Measurements from ENCODE around the gene LPAR6.

LPAR6 gene

DNA sequence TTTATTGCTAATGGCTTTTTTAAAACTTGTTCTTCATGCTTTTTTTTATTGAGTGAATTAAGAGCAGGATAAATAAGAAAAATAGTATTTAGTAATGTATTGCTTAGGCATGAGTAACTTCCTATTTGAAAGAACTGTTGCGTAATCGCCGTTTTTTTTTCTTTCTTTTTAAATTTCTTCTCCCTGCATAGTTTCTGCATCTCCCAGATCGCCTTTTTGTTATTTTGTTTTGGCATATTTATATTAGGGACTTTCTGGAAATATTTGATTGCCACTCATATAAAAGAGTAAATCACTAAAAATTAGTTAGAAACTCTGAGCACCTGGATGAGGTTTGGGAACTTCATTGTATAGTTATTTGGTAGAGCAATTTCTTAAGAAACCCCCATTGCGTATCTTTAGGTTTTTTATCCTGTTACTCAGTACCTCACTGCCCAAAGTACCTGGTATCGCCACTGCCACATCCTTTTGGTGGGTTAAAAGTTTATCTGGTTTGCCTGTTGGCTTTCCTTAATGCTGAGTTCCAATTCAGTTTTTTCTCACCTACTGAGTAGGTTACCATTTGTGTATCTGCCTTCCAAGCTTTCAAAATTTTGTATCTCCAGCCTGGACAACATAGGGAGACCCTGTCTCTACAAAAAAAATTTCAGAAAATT lies 36.2 kb upstream of the LPAR6 start:
- no peak overlapping the region for H3K23ac ChIP-seq (ENCODE audit: low read length)
- no peak overlapping the region for H2AK5ac ChIP-seq (ENCODE audit: low read length)
- no peak overlapping the region for H4K5ac ChIP-seq (ENCODE audit: low read length)
- no peak for DNase-seq
- no peak overlapping the region for H2BK5ac ChIP-seq (ENCODE audit: low read length)
- H3K4me3 ChIP-seq (ENCODE audit: low read length): no peak overlapping the region
- no peak overlapping the region for H2BK15ac ChIP-seq (replicated peaks; ENCODE audit: low read depth)
- no peaks in the 10 kb centered on the region for H3K79me1 ChIP-seq (ENCODE audit: low read length)
- H3K18ac ChIP-seq (ENCODE audit: low read length): no peak overlapping the region
- H3K79me2 ChIP-seq (ENCODE audit: control insufficient read depth, insufficient read depth, low read length): no peaks in the 10 kb centered on the region
- WGBS (ENCODE audit: extremely low coverage, insufficient coverage, low lambda C conversion rate): no CpG with 5 or more reads among the region's 6 CpGs
- no peak overlapping the region for H3K56ac ChIP-seq (ENCODE audit: low read length)
- no peaks in the 10 kb centered on the region for H3K27me3 ChIP-seq (ENCODE audit: insufficient read depth, low read length, poor library complexity)
- no peak overlapping the region for H3K4me2 ChIP-seq (ENCODE audit: low read length)
- H3K4ac ChIP-seq (ENCODE audit: low read depth, low read length): no peak overlapping the region
- H4K8ac ChIP-seq (ENCODE audit: low read depth, low read length): no peak overlapping the region
- H3K27ac ChIP-seq (ENCODE audit: low read depth, low read length): no peak overlapping the region
- no peak overlapping the region for H3K9ac ChIP-seq (ENCODE audit: low read length)
- H3K36me3 ChIP-seq (ENCODE audit: control insufficient read depth, insufficient read depth, low read length): no peaks in the 10 kb centered on the region
- H3K4me1 ChIP-seq (ENCODE audit: control insufficient read depth, low read depth, low read length): peaks cover 3% of the 10 kb centered on the region
- H2BK120ac ChIP-seq (ENCODE audit: low read depth, low read length): no peak overlapping the region

DNA sequence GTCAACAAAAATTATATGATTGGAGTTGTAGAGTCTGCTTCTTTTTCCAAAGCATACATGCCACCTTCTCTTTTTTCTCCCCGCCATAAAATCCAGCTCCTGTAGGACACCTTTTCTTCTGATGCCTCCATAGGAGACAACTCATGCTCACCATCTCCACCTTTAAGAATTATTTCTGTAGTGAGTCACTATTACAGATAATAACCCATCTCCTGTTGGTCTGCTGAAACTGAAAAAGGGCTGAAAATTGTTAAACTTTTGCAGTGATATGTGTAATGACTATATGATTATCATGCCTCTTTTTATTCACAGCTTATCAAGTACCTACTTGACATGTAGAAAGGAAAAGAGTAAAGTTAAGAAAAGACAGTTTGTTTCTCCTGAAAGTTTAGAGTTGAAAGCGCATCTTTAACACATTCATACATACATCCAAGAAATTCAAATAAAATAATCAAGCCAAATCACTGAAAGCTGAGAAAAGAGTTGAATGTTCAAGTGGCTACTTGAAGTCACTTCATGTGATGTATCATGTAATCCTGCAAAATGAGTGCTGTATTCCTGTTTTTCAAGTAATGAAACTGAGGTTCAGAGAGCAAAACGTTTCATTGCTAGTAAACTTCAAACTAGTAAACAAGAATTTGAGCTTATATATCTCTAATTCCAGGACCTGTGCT lies 35.5 kb upstream of the LPAR6 start:
- Histone ChIP-seq H3K4ac (ENCODE audit: low read depth, low read length) (no peak overlapping the region), H4K5ac (ENCODE audit: low read length) (no peak overlapping the region), H3K4me2 (ENCODE audit: low read length) (no peak overlapping the region), H3K36me3 (ENCODE audit: control insufficient read depth, insufficient read depth, low read length) (no peaks in the 10 kb centered on the region), H3K79me2 (ENCODE audit: control insufficient read depth, insufficient read depth, low read length) (no peaks in the 10 kb centered on the region), H3K4me3 (ENCODE audit: low read length) (no peak overlapping the region), H3K18ac (ENCODE audit: low read length) (no peak overlapping the region), H2BK15ac (replicated peaks; ENCODE audit: low read depth) (no peak overlapping the region), H3K23ac (ENCODE audit: low read length) (no peak overlapping the region), H2BK120ac (ENCODE audit: low read depth, low read length) (no peak overlapping the region), H3K56ac (ENCODE audit: low read length) (no peak overlapping the region), H2AK5ac (ENCODE audit: low read length) (no peak overlapping the region), H3K9ac (ENCODE audit: low read length) (no peak overlapping the region), H3K79me1 (ENCODE audit: low read length) (no peaks in the 10 kb centered on the region), H2BK5ac (ENCODE audit: low read length) (no peak overlapping the region), H4K8ac (ENCODE audit: low read depth, low read length) (no peak overlapping the region), H3K27ac (ENCODE audit: low read depth, low read length) (no peak overlapping the region), H3K4me1 (ENCODE audit: control insufficient read depth, low read depth, low read length) (peaks cover 3% of the 10 kb centered on the region), H3K27me3 (ENCODE audit: insufficient read depth, low read length, poor library complexity) (no peaks in the 10 kb centered on the region)
- DNase-seq: no peak
- no CpG with 5 or more reads among the region's 3 CpGs for WGBS (ENCODE audit: extremely low coverage, insufficient coverage, low lambda C conversion rate)

DNA sequence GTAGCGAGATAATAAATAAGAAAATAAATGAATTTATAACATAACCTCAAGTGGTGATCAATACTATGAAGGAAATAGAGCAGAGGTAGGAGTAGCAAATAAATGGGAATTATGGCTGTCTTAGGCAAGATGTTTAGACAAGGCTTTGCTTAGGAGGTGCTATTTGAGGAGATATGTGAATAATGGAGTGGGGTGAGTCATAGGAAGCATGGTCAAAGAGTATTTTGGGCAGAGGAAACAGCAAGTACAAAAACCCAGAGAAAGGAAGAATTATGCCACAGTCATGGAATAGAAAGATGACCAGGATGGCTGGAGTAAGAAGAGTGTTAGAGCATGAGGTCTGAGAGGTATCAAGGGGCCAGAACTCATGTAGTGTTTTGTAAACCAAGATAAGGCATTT lies 33.6 kb upstream of the LPAR6 start:
- Histone ChIP-seq H3K18ac (ENCODE audit: low read length) (no peak overlapping the region), H3K79me2 (ENCODE audit: control insufficient read depth, insufficient read depth, low read length) (no peaks in the 10 kb centered on the region), H3K4ac (ENCODE audit: low read depth, low read length) (no peak overlapping the region), H3K9ac (ENCODE audit: low read length) (no peak overlapping the region), H3K4me2 (ENCODE audit: low read length) (no peak overlapping the region), H4K5ac (ENCODE audit: low read length) (no peak overlapping the region), H2AK5ac (ENCODE audit: low read length) (no peak overlapping the region), H3K4me3 (ENCODE audit: low read length) (no peak overlapping the region), H4K8ac (ENCODE audit: low read depth, low read length) (no peak overlapping the region), H3K36me3 (ENCODE audit: control insufficient read depth, insufficient read depth, low read length) (no peaks in the 10 kb centered on the region), H2BK15ac (replicated peaks; ENCODE audit: low read depth) (no peak overlapping the region), H3K79me1 (ENCODE audit: low read length) (no peaks in the 10 kb centered on the region), H3K27ac (ENCODE audit: low read depth, low read length) (no peak overlapping the region), H2BK120ac (ENCODE audit: low read depth, low read length) (no peak overlapping the region), H3K4me1 (ENCODE audit: control insufficient read depth, low read depth, low read length) (no peaks in the 10 kb centered on the region), H2BK5ac (ENCODE audit: low read length) (no peak overlapping the region), H3K27me3 (ENCODE audit: insufficient read depth, low read length, poor library complexity) (no peaks in the 10 kb centered on the region), H3K23ac (ENCODE audit: low read length) (no peak overlapping the region), H3K56ac (ENCODE audit: low read length) (no peak overlapping the region)
- DNase-seq: no peak
- WGBS (ENCODE audit: extremely low coverage, insufficient coverage, low lambda C conversion rate): no CpG with 5 or more reads among the region's 1 CpG

DNA sequence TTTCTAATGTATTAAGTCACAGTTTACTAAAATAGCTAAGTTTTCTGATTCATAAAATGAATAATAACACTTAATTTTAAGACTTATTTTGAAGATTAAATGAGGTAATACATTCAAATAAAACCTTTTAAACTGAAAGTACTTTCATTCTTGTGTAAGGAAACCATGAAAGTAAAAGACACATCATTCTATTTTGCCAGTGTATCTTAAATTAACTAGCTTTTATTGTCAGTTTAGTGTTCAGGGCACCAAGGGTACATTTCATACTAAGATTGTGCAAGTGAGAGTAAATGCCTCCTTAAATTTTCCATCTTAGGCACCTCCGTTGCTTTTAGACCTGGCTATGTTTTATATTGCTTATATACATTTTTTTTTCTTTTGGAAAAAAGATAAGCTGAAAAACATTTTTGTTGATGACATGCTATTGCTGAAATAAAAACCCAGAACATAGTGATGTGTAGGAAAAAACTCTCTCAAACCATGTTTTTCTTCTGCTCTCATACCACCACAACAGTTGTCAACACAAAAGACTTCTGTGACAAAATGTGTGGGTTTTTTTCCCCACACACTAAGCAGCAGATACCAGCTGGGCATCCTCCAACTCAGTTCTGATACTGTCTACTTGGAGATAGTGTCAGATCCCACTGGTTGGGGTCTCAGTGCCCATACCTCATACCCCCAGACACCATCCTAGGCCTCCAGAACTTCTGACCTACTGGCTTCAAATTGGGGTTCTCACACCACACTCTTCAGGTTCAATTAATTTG lies 30.7 kb upstream of the LPAR6 start:
- no peaks in the 10 kb centered on the region for H3K79me1 ChIP-seq (ENCODE audit: low read length)
- no peaks in the 10 kb centered on the region for H3K4me1 ChIP-seq (ENCODE audit: control insufficient read depth, low read depth, low read length)
- H4K5ac ChIP-seq (ENCODE audit: low read length): no peak overlapping the region
- H3K56ac ChIP-seq (ENCODE audit: low read length): no peak overlapping the region
- no peak overlapping the region for H3K4me2 ChIP-seq (ENCODE audit: low read length)
- H4K8ac ChIP-seq (ENCODE audit: low read depth, low read length): no peak overlapping the region
- no peak overlapping the region for H3K4me3 ChIP-seq (ENCODE audit: low read length)
- no peaks in the 10 kb centered on the region for H3K36me3 ChIP-seq (ENCODE audit: control insufficient read depth, insufficient read depth, low read length)
- no peak overlapping the region for H3K23ac ChIP-seq (ENCODE audit: low read length)
- H3K79me2 ChIP-seq (ENCODE audit: control insufficient read depth, insufficient read depth, low read length): no peaks in the 10 kb centered on the region
- no CpG with 5 or more reads among the region's 1 CpG for WGBS (ENCODE audit: extremely low coverage, insufficient coverage, low lambda C conversion rate)
- no peaks in the 10 kb centered on the region for H3K27me3 ChIP-seq (ENCODE audit: insufficient read depth, low read length, poor library complexity)
- DNase-seq: no peak
- H2BK5ac ChIP-seq (ENCODE audit: low read length): no peak overlapping the region
- H2BK120ac ChIP-seq (ENCODE audit: low read depth, low read length): no peak overlapping the region
- no peak overlapping the region for H3K18ac ChIP-seq (ENCODE audit: low read length)
- H3K27ac ChIP-seq (ENCODE audit: low read depth, low read length): no peak overlapping the region
- no peak overlapping the region for H3K4ac ChIP-seq (ENCODE audit: low read depth, low read length)
- no peak overlapping the region for H2AK5ac ChIP-seq (ENCODE audit: low read length)
- H2BK15ac ChIP-seq (replicated peaks; ENCODE audit: low read depth): no peak overlapping the region
- H3K9ac ChIP-seq (ENCODE audit: low read length): no peak overlapping the region

DNA sequence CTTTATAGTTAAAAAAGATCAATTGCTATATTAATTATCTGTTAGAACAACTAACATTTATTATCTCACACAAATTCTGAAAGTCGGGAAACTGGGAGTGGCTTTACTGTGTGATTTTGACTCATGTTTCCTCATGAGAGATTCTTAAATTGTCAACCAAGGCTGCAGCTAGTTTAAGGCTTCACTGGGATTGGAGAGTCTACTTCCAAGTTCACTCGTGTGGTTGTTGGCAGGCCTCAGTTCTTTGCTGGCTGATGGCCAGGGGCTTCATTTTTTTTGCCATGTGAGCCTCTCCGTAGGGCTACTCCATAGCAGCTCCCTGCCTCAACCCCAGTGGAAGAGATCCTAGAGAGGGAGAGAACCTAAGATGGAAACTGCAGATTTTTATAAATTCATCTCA lies 24.5 kb upstream of the LPAR6 start:
- no peak overlapping the region for H3K56ac ChIP-seq (ENCODE audit: low read length)
- no peaks in the 10 kb centered on the region for H3K4me1 ChIP-seq (ENCODE audit: control insufficient read depth, low read depth, low read length)
- no peak overlapping the region for H3K4ac ChIP-seq (ENCODE audit: low read depth, low read length)
- H3K79me2 ChIP-seq (ENCODE audit: control insufficient read depth, insufficient read depth, low read length): no peaks in the 10 kb centered on the region
- H3K27ac ChIP-seq (ENCODE audit: low read depth, low read length): no peak overlapping the region
- H4K5ac ChIP-seq (ENCODE audit: low read length): no peak overlapping the region
- no peak overlapping the region for H2BK120ac ChIP-seq (ENCODE audit: low read depth, low read length)
- no peaks in the 10 kb centered on the region for H3K79me1 ChIP-seq (ENCODE audit: low read length)
- no peak overlapping the region for H3K23ac ChIP-seq (ENCODE audit: low read length)
- H3K4me3 ChIP-seq (ENCODE audit: low read length): no peak overlapping the region
- no peak overlapping the region for H3K4me2 ChIP-seq (ENCODE audit: low read length)
- no peak overlapping the region for H3K18ac ChIP-seq (ENCODE audit: low read length)
- H2BK5ac ChIP-seq (ENCODE audit: low read length): no peak overlapping the region
- H4K8ac ChIP-seq (ENCODE audit: low read depth, low read length): no peak overlapping the region
- no peak for DNase-seq
- no peak overlapping the region for H2BK15ac ChIP-seq (replicated peaks; ENCODE audit: low read depth)
- no peak overlapping the region for H2AK5ac ChIP-seq (ENCODE audit: low read length)
- WGBS (ENCODE audit: extremely low coverage, insufficient coverage, low lambda C conversion rate): no CpG with 5 or more reads among the region's 3 CpGs
- no peaks in the 10 kb centered on the region for H3K27me3 ChIP-seq (ENCODE audit: insufficient read depth, low read length, poor library complexity)
- no peaks in the 10 kb centered on the region for H3K36me3 ChIP-seq (ENCODE audit: control insufficient read depth, insufficient read depth, low read length)
- H3K9ac ChIP-seq (ENCODE audit: low read length): no peak overlapping the region

Measured in mesendoderm (in vitro differentiated cells).